GM23338 (cell line): ENCODE measurements around the gene MIDN. TPM values are rescaled to one million over a fixed set of nuclear protein-coding genes. Genes with fewer than 3 reads are reported as not detected.

Experiments
- ATAC-seq: fragments of 200-7000 bp; cut with Tn5 transposase; 3 replicates; pipeline ENCODE4 v1.9.1; 2020
- DNase-seq: peaks from one replicate; pipeline ENCODE4 v3.0.0-alpha.2; 2015; ENCODE audit warnings: low spot score
- H2AFZ ChIP-seq: fragments of 200-600 bp; sonication (generic); 2 replicates; pipeline ENCODE4 v1.8.0; 2016; ENCODE audit warnings: antibody characterized with exemption, mild to moderate bottlenecking, moderate library complexity
- H3F3A ChIP-seq: fragments of 200-600 bp; sonication (generic); replicated peaks from 2 replicates; pipeline ENCODE4 v1.8.0; 2017; ENCODE audit warnings: antibody characterized with exemption, mixed run types, low read depth
- H3K27ac ChIP-seq: fragments of 200-600 bp; sonication (generic); 2 replicates; pipeline ENCODE4 v1.6.1; 2016; ENCODE audit warnings: low read depth
- H3K27me3 ChIP-seq: fragments of 200-600 bp; sonication (generic); 2 replicates; pipeline ENCODE4 v1.8.0; 2016; ENCODE audit warnings: mild to moderate bottlenecking, mixed run types, moderate library complexity; ENCODE audit not compliant: insufficient read depth
- H3K36me3 ChIP-seq: fragments of 200-600 bp; sonication (generic); 2 replicates; pipeline ENCODE4 v1.8.0; 2016; ENCODE audit warnings: mild to moderate bottlenecking; ENCODE audit not compliant: insufficient read depth
- H3K4me1 ChIP-seq: fragments of 200-600 bp; sonication (generic); 2 replicates; pipeline ENCODE4 v1.8.0; 2016; ENCODE audit warnings: mild to moderate bottlenecking, moderate library complexity; ENCODE audit not compliant: insufficient read depth
- H3K4me2 ChIP-seq: fragments of 200-600 bp; sonication (generic); 2 replicates; pipeline ENCODE4 v1.7.1; 2017; ENCODE audit warnings: mixed run types
- H3K4me3 ChIP-seq: fragments of 200-600 bp; sonication (generic); 2 replicates; pipeline ENCODE4 v1.6.1; 2016; ENCODE audit warnings: mixed run types
- H3K79me2 ChIP-seq: fragments of 200-600 bp; sonication (generic); replicated peaks from 2 replicates; pipeline ENCODE4 v1.8.0; 2017; ENCODE audit warnings: mild to moderate bottlenecking; ENCODE audit not compliant: insufficient read depth
- H3K9me2 ChIP-seq: fragments of 200-600 bp; sonication (generic); 2 replicates; pipeline ENCODE4 v1.8.0; 2017; ENCODE audit not compliant: insufficient read depth
- H4K20me1 ChIP-seq: fragments of 200-600 bp; sonication (generic); replicated peaks from 2 replicates; pipeline ENCODE4 v1.8.0; 2017; ENCODE audit warnings: mild to moderate bottlenecking; ENCODE audit not compliant: insufficient read depth
- H3K27ac Mint-ChIP-seq: 2 replicates; pipeline ENCODE4 v1.8.0; 2020; ENCODE audit warnings: inconsistent platforms, mild to moderate bottlenecking, moderate library complexity, mixed read lengths
- H3K27me3 Mint-ChIP-seq: 3 replicates; pipeline ENCODE4 v1.8.0; 2022; ENCODE audit warnings: low read depth, mild to moderate bottlenecking, moderate library complexity, mixed read lengths, inconsistent platforms; ENCODE audit not compliant: insufficient read depth, poor library complexity
- H3K36me3 Mint-ChIP-seq: 3 replicates; pipeline ENCODE4 v1.8.0; 2021; ENCODE audit warnings: low read depth, mild to moderate bottlenecking, inconsistent platforms, moderate library complexity, mixed read lengths
- H3K4me1 Mint-ChIP-seq: 3 replicates; pipeline ENCODE4 v1.8.0; 2020; ENCODE audit warnings: mild to moderate bottlenecking, inconsistent platforms, mixed read lengths
- H3K4me3 Mint-ChIP-seq: 3 replicates; pipeline ENCODE4 v1.8.0; 2021; ENCODE audit warnings: moderate library complexity, mild to moderate bottlenecking, inconsistent platforms, mixed read lengths
- H3K9me3 Mint-ChIP-seq: 3 replicates; pipeline ENCODE4 v1.8.0; 2020; ENCODE audit warnings: moderate library complexity, mild to moderate bottlenecking, inconsistent platforms, mixed read lengths
- EZH2 ChIP-seq: fragments of 200-600 bp; sonication (generic); IDR thresholded peaks from one replicate; pipeline ENCODE4 v1.8.0; 2017; ENCODE audit warnings: antibody characterized with exemption, mild to moderate bottlenecking, low read depth; ENCODE audit not compliant: unreplicated experiment
- NANOG ChIP-seq: IDR thresholded peaks from 2 replicates; pipeline ENCODE4 v1.6.1; 2016; ENCODE audit warnings: antibody characterized with exemption, borderline replicate concordance
- POLR2AphosphoS5 ChIP-seq: IDR thresholded peaks from 2 replicates; pipeline ENCODE4 v1.6.1; 2016; ENCODE audit warnings: antibody characterized with exemption, low read depth
- REST ChIP-seq: IDR thresholded peaks from one replicate; pipeline ENCODE4 v1.6.1; 2018; ENCODE audit warnings: antibody characterized with exemption; ENCODE audit not compliant: unreplicated experiment
- ZNF462 ChIP-seq: fragments of 250-450 bp; sonication (Bioruptor Pico); IDR thresholded peaks from 2 replicates; pipeline ENCODE4 v1.5.0; 2020; ENCODE audit warnings: mild to moderate bottlenecking, moderate library complexity
- polyA plus RNA-seq: library from polyadenylated mRNA; unstranded; fragments of >200 nt; fragmentation: Nextera tagmentation; extraction: Ambion mirVana; gene quantifications from 2 replicates; pipeline ENCODE4 v1.2.1, GENCODE V29; 2016
- total RNA-seq: library from RNA; depleted of rRNA; stranded (reverse); fragments of >200 nt; shearing (Covaris generic); gene quantifications from 2 replicates; pipeline ENCODE4 v1.2.3, GENCODE V29; 2014

MIDN gene
- total and polyA plus RNA-seq, 2 experiments from 2014 or later = 28.6 to 113 TPM

DNA sequence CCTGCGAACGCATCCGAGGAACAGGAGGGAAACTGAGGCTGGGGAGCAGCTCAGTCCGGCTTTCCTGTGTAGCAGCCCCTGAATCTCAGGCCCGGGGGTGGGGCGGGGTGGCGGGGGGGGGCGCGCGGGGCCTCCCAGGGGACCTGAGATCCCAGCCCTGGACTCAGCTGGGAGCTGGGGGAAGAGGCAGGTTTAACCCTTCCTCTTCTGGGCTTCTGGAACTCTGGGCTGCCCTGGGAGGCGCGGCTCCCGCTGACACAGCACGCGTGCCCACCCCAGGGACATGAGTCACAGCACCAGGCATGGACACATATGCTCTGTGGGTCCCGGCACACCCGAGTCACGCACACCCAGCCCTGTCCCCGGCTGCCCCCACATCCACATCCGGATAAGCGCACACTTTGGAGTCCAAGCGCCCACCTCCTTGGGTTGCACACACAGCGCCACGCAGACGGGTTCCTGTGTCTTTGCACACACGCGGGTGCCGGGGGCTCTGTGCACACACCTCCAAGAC, 17.3 kb downstream of the MIDN start (continued):
- TF ChIP-seq ZNF462 = no peak
- TF ChIP-seq REST = no peak

GRCh38 chr19:1266129-1266915, 17.9 kb downstream of the MIDN start:
- H3K9me2 ChIP-seq = no peaks in the 10 kb centered on the region
- DNase-seq (peak; percentile 88), ATAC-seq (peak; percentile 17)
- Mint-ChIP-seq H3K36me3 (peaks cover 26% of the 10 kb centered on the region), H3K27me3 (peaks cover 50% of the 10 kb centered on the region), H3K9me3 (peaks cover 2% of the 10 kb centered on the region), H3K4me1 (peaks cover 59% of the 10 kb centered on the region), H3K4me3 (peak overlapping the region; percentile 64), H3K27ac (0 out of 2 replicates have a peak overlapping the region, but pooled peaks have one; percentile 52)
- peak overlapping the region; percentile 94 for H3K4me3 ChIP-seq
- H3K27me3 ChIP-seq = peaks cover 10% of the 10 kb centered on the region; the same call in 1 of the 2 replicates
- peak overlapping the region; percentile 95 for H3K4me2 ChIP-seq
- H3K79me2 ChIP-seq = peaks cover 22% of the 10 kb centered on the region
- peaks cover 16% of the 10 kb centered on the region; the same call in 1 of the 2 replicates for H4K20me1 ChIP-seq
- peaks cover 11% of the 10 kb centered on the region for H3K36me3 ChIP-seq
- H3K27ac ChIP-seq = no peak overlapping the region
- H3F3A ChIP-seq = peaks cover 49% of the 10 kb centered on the region
- peak overlapping the region; percentile 32; the same call in 1 of the 2 replicates for H2AFZ ChIP-seq
- no peak for TF ChIP-seq NANOG
- TF ChIP-seq EZH2 = no peak
- peak; percentile 72 for TF ChIP-seq POLR2AphosphoS5
- H3K4me1 ChIP-seq = peaks cover 54% of the 10 kb centered on the region
